SIG-M5 treated with dmso at 0.1 percent for 504 hours (cell line): Measurements from ENCODE around the gene AJAP1.

Source experiments
- DNase-seq: peaks from one replicate; lab custom pipeline; 2025; ENCODE audit not compliant: unreplicated experiment; lab: John Stamatoyannopoulos, UW

Gene AJAP1

GRCh38 chr1:4628992-4629391, 25.4 kb upstream of the AJAP1 start:
- DNase-seq: no peak

GRCh38 chr1:4630561-4630960, 23.8 kb upstream of the AJAP1 start:
- DNase-seq: no peak

GRCh38 chr1:4631321-4631720, 23.1 kb upstream of the AJAP1 start:
- no peak for DNase-seq

GRCh38 chr1:4633346-4633745, 21.1 kb upstream of the AJAP1 start:
- DNase-seq: no peak

- DNase-seq: no peak
These were observed 20.1 kb upstream of the AJAP1 start for GRCh38 chr1:4634156-4634792.

- no peak for DNase-seq
These were observed 19.5 kb upstream of the AJAP1 start for GRCh38 chr1:4634793-4635406.

- no peak for DNase-seq
These were observed 18.2 kb upstream of the AJAP1 start for GRCh38 chr1:4636186-4636585.

GRCh38 chr1:4636644-4637380, 17.6 kb upstream of the AJAP1 start:
- no peak for DNase-seq

GRCh38 chr1:4637616-4638344, 16.6 kb upstream of the AJAP1 start:
- DNase-seq: no peak

- no peak for DNase-seq
These were observed 16.1 kb upstream of the AJAP1 start for GRCh38 chr1:4638345-4638729.

GRCh38 chr1:4640931-4641330, 13.5 kb upstream of the AJAP1 start:
- no peak for DNase-seq

- no peak for DNase-seq
These were observed 7.0 kb upstream of the AJAP1 start for GRCh38 chr1:4647391-4647790.

GRCh38 chr1:4648657-4649056, 5.8 kb upstream of the AJAP1 start:
- DNase-seq: no peak

- no peak for DNase-seq
These were observed 3.9 kb upstream of the AJAP1 start for GRCh38 chr1:4650481-4650880.

GRCh38 chr1:4650981-4651380, 3.4 kb upstream of the AJAP1 start:
- no peak for DNase-seq

- DNase-seq: no peak
These were observed 1.6 kb upstream of the AJAP1 start for GRCh38 chr1:4652631-4653327.

GRCh38 chr1:4653328-4653660, 1.1 kb upstream of the AJAP1 start:
- no peak for DNase-seq

- no peak for DNase-seq
These were observed 610 bp downstream of the AJAP1 start for GRCh38 chr1:4654764-4655673.

- DNase-seq: no peak
These were observed 1.5 kb downstream of the AJAP1 start for GRCh38 chr1:4655674-4656532.
